HG02981 (cell line): ENCODE data around the gene ZNF268.

ENCODE experiments used
- ATAC-seq: cut with Tn5 transposase; IDR thresholded peaks from one replicate; pipeline ENCODE4 v1.9.1; 2021; ENCODE audit warnings: mild to moderate bottlenecking, moderate library complexity; ENCODE audit not compliant: unreplicated experiment

ZNF268 gene

GRCh38 chr12:133181238-133181959 lies at the start of gene ZNF268:
TSS of gene ZNF268 (plus strand) at chr12:133181495. CDS start at chr12:133181998, 503 bp downstream.
- ATAC-seq = peak; percentile 95

DNA sequence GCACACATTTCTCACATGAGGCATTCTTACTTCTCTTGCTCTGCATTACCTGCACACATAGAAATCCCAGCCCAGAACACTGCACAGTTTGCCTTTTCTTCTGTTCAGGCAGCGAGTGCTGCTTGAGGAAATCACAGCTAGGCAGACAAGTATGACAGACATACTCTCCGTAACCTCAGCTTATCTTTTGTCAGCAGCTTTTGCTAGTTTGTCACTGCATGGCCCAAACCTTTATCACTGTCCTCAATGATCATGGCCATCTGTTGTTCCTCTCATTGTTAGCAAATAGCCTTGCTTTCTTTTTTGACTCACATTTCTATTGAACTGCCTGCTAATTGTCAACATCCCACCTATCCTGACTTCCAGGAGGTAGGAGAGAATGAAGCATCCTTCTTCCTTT lies 45.5 kb upstream of the ZNF268 start:
- ATAC-seq = no peak

DNA sequence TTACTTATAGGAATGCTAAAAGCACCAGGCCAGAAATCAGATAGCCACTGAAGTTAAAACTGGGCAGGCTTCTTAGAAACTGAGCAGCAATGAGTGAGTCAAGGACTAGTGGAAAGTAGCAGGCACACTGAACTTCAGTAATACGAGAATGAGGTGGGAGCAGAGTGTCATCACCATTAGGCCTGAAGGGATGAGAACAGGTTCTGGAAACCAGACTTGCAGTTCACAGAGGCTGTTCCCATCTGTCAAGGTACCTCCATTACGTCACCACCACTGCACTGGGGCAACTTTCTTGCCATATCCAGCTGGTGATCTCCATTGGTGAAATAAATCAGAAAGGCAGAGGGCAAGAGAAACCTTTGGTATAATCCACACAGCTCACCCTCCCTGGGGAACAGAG lies 35.3 kb upstream of the ZNF268 start:
- no peak for ATAC-seq

DNA sequence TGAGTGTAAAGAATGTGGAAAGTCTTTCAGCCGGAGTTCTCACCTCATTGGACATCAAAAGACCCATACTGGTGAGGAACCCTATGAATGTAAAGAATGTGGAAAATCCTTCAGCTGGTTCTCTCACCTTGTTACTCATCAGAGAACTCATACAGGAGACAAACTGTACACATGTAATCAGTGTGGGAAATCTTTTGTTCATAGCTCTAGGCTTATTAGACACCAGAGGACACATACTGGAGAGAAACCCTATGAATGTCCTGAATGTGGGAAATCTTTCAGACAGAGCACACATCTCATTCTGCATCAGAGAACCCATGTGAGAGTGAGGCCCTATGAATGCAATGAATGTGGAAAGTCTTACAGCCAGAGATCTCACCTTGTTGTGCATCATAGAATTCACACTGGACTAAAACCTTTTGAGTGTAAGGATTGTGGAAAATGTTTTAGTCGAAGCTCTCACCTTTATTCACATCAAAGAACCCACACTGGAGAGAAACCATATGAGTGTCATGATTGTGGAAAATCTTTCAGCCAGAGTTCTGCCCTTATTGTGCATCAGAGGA lies 25.1 kb upstream of the ZNF268 start:
- no peak for ATAC-seq

DNA sequence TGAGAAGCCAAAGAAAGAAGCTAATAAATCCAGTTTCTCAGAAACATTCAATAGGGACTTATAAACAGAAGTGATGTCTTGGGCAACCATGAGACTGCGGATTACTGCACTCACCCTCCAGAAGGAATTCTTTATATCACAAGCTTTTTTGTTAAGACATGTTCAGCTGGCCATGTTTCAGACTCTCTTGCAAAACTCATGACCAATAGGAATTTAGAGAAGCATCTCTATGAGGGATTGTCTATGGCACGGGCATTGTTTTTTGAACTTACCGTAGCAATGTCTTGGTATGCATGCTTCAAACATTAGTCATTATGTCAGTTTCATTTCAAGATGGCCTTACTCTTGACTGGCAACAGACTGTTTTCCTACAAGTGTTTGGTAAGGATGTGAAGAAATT lies 15.5 kb upstream of the ZNF268 start:
- no peak for ATAC-seq

DNA sequence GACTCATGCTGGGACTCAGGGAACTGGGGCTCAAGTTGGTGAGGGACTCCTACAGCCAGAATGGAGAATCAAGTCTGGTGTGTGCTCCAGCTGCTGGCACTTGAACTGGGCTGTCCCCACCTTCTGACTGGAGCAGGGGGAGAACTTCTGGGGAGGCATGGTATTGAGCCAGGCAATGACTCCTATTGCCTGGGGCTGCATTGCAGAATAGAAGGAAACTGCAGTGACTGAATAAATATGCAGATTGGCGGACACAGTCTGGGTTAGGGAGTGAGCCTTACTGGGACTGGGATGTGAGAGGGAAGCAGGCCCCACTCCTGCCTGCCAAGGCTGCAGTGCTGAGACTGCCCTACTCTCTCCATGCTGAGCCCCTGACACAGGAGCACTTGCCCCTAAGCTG lies 8.8 kb upstream of the ZNF268 start:
- no peak for ATAC-seq

GRCh38 chr12:133174901-133175300 lies 6.4 kb upstream of the ZNF268 start:
- no peak for ATAC-seq

DNA sequence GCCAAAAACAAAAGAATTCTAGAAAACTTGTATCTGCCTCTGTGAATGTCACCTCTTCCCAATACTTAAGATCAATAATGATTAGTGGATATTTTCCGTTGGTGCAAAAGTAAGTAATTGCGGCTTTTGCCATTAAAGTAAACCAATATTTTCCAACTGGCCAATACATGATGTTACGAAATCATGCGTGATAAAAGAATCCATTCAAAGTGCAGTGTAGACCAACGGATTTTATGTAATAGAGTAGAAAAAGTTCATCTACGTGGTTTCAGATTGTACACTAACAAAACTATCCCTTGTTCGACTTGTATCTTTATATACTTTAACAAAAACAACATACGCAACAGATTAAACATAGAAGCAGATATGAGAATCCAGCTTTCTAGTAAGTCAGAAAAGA lies 626 bp upstream of the ZNF268 start:
- no peak for ATAC-seq

- no peak for ATAC-seq
Measured at GRCh38 chr12:133190176-133190575, 8.9 kb downstream of the ZNF268 start.

DNA sequence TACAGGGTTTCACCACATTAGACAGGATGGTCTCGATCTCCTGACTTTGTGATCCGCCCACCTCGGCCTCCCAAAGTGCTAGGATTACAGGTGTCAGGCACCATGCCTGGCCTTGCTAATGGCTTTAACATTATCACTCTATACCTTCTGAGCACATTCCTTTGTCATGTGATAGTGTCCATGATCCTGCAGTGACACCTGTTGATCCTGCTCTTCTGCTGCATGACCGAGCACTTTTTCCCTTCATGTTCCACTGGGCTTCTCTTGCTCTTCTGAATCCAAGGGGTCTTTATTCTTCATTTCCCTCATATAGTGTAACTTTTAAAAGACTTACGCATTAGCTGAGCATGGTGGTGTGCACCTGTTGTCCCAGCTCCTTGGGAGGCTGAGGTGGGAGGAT lies 11.6 kb downstream of the ZNF268 start:
- no peak for ATAC-seq

- ATAC-seq = no peak
Measured at GRCh38 chr12:133201888-133202287, 20.6 kb downstream of the ZNF268 start.

DNA sequence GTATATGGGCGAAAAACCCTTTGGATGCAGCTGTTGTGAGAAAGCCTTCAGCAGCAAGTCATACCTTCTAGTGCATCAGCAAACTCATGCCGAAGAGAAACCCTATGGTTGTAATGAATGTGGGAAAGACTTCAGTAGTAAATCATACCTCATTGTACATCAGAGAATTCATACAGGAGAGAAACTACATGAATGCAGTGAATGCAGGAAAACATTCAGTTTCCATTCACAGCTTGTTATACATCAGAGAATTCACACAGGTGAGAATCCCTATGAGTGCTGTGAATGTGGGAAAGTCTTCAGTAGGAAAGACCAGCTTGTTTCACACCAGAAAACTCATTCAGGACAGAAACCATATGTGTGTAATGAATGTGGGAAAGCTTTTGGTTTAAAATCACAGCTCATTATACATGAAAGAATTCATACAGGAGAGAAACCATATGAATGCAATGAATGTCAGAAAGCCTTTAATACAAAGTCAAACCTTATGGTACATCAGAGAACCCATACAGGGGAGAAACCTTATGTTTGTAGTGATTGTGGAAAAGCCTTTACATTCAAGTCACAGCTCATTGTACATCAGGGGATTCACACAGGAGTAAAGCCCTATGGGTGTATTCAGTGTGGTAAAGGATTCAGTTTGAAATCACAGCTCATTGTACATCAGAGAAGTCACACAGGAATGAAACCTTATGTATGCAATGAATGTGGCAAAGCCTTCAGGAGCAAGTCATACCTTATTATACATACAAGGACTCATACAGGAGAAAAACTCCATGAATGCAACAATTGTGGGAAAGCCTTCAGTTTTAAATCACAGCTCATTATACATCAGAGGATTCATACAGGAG lies 21.4 kb downstream of the ZNF268 start:
- no peak for ATAC-seq

DNA sequence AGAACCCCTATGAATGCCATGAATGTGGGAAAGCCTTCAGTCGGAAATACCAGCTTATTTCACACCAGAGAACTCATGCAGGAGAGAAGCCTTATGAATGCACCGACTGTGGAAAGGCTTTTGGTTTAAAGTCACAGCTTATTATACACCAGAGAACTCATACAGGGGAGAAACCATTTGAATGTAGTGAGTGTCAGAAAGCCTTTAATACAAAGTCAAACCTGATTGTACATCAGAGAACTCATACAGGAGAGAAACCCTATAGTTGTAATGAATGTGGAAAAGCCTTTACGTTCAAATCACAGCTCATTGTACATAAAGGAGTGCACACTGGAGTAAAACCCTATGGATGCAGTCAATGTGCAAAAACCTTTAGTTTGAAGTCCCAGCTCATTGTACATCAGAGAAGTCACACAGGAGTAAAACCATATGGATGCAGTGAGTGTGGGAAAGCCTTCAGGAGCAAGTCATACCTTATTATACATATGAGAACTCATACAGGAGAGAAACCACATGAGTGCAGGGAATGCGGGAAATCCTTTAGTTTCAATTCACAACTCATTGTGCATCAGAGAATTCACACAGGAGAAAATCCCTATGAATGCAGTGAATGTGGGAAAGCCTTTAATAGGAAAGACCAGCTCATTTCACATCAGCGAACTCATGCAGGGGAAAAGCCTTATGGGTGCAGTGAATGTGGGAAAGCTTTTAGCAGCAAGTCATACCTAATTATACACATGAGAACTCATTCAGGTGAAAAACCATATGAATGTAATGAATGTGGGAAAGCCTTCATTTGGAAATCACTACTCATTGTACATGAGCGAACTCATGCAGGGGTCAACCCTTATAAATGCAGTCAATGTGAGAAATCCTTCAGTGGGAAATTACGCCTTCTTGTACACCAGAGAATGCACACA lies 22.3 kb downstream of the ZNF268 start:
- ATAC-seq = no peak

GRCh38 chr12:133204264-133204603 lies 22.9 kb downstream of the ZNF268 start:
- ATAC-seq = no peak

- ATAC-seq = no peak
Measured at GRCh38 chr12:133206390-133206789, 25.1 kb downstream of the ZNF268 start.

- ATAC-seq = no peak
Measured at GRCh38 chr12:133215724-133216123, 34.4 kb downstream of the ZNF268 start.

- ATAC-seq = no peak
Measured at GRCh38 chr12:133217219-133217618, 35.9 kb downstream of the ZNF268 start.

DNA sequence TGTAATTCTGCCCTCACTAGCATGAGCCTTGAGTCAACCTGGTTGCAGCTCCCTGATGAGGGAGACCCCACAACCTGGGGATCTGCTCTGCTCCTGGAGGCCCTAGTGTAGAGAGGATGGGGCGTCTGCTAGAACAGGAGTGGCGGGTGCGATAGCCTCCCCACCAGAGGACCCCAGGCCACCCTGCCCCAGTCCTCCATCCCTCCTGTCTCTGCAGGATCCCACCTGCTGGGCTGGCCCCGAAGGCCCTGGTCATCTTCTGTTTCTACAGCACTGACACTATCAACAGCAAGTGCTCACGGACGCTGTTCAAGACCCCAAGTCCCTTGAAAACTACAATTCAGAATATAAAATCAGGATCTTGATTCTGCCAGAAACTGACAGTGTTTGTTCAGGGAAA lies 39.2 kb downstream of the ZNF268 start:
- ATAC-seq = no peak

- no peak for ATAC-seq
Measured at GRCh38 chr12:133221241-133221640, 39.9 kb downstream of the ZNF268 start.

- no peak for ATAC-seq
Measured at GRCh38 chr12:133222211-133222610, 40.9 kb downstream of the ZNF268 start.

DNA sequence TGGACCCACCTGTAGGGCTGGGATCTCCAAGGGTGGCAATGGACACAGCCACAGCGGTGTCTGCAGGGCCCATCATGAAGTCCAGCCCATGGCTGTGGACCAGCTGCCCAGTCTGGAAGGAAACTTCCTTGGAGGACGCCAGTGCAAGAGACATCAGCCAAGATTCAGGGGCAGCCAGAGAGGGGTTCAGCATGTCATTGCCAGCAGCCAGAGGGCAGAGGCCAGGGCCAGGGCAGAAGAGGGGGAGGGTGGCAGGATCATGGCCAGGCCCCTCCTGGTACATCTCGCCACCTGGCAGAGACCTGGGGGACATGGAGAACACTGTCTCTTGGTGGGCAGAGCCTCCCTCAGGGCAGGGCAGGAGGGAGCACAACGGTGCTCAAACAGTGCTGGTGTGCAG lies 44.2 kb downstream of the ZNF268 start:
- no peak for ATAC-seq
